SU-DHL-6 (cell line): ENCODE measurements around the gene ITIH5.

ENCODE experiments used
- EZH2phosphoT487 ChIP-seq: fragments of 200-600 bp; sonication (generic), shearing (Covaris generic); conservative IDR thresholded peaks from 2 replicates; pipeline ENCODE4 v1.6.1; 2018; ENCODE audit warnings: mild to moderate bottlenecking, antibody characterized with exemption, low read length, moderate library complexity, mixed read lengths
- TF ChIP-seq, protein P1 (sequence below): fragments of 200-600 bp; sonication (generic); IDR thresholded peaks from one replicate; pipeline ENCODE4 v1.5.1; 2017; ENCODE audit warnings: antibody characterized with exemption, mild to moderate bottlenecking, low read length, moderate library complexity; ENCODE audit not compliant: insufficient read depth, poor library complexity, severe bottlenecking

DNA sequence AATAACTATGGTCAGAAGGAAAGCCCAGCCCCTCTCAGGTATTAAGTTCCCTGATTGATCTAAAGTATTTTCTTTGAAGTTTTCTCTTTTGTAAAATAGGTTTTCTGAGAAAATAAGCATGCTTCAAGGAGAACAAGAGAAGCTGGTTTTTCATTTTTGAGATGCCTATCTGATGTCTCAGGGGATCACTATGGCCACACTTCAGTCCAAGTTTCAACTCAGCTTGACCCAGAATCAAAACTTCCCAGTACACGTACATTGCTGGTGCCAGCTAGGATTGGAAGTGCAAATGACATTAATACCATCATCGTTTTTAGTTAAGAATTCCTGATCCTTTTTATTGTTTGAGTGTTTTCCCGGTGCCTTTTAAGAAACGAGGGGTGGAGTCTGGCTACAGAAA lies 7.2 kb downstream of the ITIH5 start:
- TF ChIP-seq, protein P1, sequence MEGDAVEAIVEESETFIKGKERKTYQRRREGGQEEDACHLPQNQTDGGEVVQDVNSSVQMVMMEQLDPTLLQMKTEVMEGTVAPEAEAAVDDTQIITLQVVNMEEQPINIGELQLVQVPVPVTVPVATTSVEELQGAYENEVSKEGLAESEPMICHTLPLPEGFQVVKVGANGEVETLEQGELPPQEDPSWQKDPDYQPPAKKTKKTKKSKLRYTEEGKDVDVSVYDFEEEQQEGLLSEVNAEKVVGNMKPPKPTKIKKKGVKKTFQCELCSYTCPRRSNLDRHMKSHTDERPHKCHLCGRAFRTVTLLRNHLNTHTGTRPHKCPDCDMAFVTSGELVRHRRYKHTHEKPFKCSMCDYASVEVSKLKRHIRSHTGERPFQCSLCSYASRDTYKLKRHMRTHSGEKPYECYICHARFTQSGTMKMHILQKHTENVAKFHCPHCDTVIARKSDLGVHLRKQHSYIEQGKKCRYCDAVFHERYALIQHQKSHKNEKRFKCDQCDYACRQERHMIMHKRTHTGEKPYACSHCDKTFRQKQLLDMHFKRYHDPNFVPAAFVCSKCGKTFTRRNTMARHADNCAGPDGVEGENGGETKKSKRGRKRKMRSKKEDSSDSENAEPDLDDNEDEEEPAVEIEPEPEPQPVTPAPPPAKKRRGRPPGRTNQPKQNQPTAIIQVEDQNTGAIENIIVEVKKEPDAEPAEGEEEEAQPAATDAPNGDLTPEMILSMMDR: no peak
- TF ChIP-seq EZH2phosphoT487: no peak
